HEK293T (cell line): ENCODE data around the gene IL24.

ENCODE experiments used
- CTCF ChIA-PET: fragments of 350-600 bp; formaldehyde crosslinking; extraction: SDS; loops from one replicate; lab custom pipeline; 2021; ENCODE audit warnings: antibody characterized with exemption, inconsistent platforms; lab: Yijun Ruan, JAX
- POLR2A ChIA-PET: fragments of 350-600 bp; formaldehyde crosslinking; extraction: SDS; loops from one replicate; lab custom pipeline; 2020; ENCODE audit warnings: antibody characterized with exemption, inconsistent platforms; lab: Yijun Ruan, JAX
- DNase-seq: peaks from one replicate; pipeline ENCODE4 v3.0.0; 2012; ENCODE audit warnings: mixed read lengths; ENCODE audit errors: extremely low spot score
- ARNT ChIP-seq: fragments of 450-650 bp; IDR thresholded peaks from 2 replicates; pipeline ENCODE4 v1.6.1; 2017; ENCODE audit warnings: mild to moderate bottlenecking
- BHLHE40 ChIP-seq: fragments of 450-650 bp; IDR thresholded peaks from 2 replicates; pipeline ENCODE4 v1.6.1; 2016; ENCODE audit warnings: mild to moderate bottlenecking, moderate library complexity, borderline replicate concordance
- CTBP1 ChIP-seq: fragments of 450-650 bp; IDR thresholded peaks from 2 replicates; pipeline ENCODE4 v1.6.1; 2016; ENCODE audit warnings: borderline replicate concordance
- ELF4 ChIP-seq: fragments of 450-650 bp; IDR thresholded peaks from 2 replicates; pipeline ENCODE4 v1.6.1; 2017; ENCODE audit warnings: antibody characterized with exemption
- FOXA1 ChIP-seq: fragments of 450-650 bp; IDR thresholded peaks from 2 replicates; pipeline ENCODE4 v1.6.1; 2016; ENCODE audit warnings: mild to moderate bottlenecking
- FOXK2 ChIP-seq: fragments of 450-650 bp; IDR thresholded peaks from 2 replicates; pipeline ENCODE4 v1.6.1; 2016; ENCODE audit warnings: mild to moderate bottlenecking
- FOXM1 ChIP-seq: fragments of 450-650 bp; IDR thresholded peaks from 2 replicates; pipeline ENCODE4 v1.6.1; 2017; ENCODE audit warnings: mild to moderate bottlenecking, borderline replicate concordance
- HDGF ChIP-seq: fragments of 450-650 bp; IDR thresholded peaks from 2 replicates; pipeline ENCODE4 v1.6.1; 2017; ENCODE audit warnings: antibody characterized with exemption, borderline replicate concordance
- L3MBTL2 ChIP-seq: fragments of 450-650 bp; conservative IDR thresholded peaks from 2 replicates; pipeline ENCODE4 v1.6.1; 2016; ENCODE audit warnings: mild to moderate bottlenecking
- LEF1 ChIP-seq: fragments of 450-650 bp; IDR thresholded peaks from 2 replicates; pipeline ENCODE4 v1.6.1; 2017; ENCODE audit warnings: mild to moderate bottlenecking, borderline replicate concordance
- NFRKB ChIP-seq: fragments of 450-650 bp; IDR thresholded peaks from 2 replicates; pipeline ENCODE4 v1.6.1; 2016; ENCODE audit warnings: mild to moderate bottlenecking, moderate library complexity
- SP1 ChIP-seq: fragments of 450-650 bp; IDR thresholded peaks from 2 replicates; pipeline ENCODE4 v1.6.1; 2017
- SUZ12 ChIP-seq: fragments of 450-650 bp; IDR thresholded peaks from 2 replicates; pipeline ENCODE4 v1.6.1; 2016; ENCODE audit warnings: mild to moderate bottlenecking
- TARDBP ChIP-seq: fragments of 450-650 bp; IDR thresholded peaks from 2 replicates; pipeline ENCODE4 v1.6.1; 2016
- ZNF384 ChIP-seq: fragments of 450-650 bp; IDR thresholded peaks from 2 replicates; pipeline ENCODE4 v1.6.1; 2016
- TF ChIP-seq, protein P1 (sequence below): fragments of 450-650 bp; IDR thresholded peaks from 2 replicates; pipeline ENCODE4 v1.6.1; 2016

The IL24 gene

DNA sequence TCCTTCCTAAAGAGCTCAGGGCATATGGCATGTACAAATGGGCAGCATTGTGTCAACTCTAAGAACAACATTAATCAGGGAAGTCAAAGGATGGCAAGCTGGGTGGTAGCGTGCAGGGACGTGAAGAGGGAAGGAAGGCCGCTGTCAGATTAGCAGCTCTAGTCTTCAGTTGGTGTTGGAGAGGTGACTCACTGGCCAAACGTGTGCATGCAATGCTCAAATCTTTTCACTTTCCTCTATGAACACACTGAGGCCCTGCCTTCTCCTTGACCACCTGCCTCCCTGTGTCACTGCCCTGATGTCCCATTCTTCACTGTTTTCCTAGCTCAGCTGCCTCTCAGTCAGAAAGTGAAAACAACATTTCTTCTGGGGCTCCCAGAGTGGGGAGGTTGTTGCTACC, 54.9 kb downstream of the IL24 start:
- DNase-seq, result no peak
- ChIA-PET POLR2A (no interaction called here), CTCF (interaction anchor here (1.0 to 1.5 kb wide), 2 partner anchors 16 to 30 kb away, joined by 3 read pairs; no protein-coding TSS in a partner anchor)
- TF ChIP-seq FOXM1 (no peak), BHLHE40 (no peak), ARNT (no peak), TARDBP (no peak), LEF1 (no peak), FOXK2 (no peak), HDGF (no peak), SP1 (no peak), SUZ12 (no peak), ELF4 (no peak), NFRKB (no peak), CTBP1 (no peak), ZNF384 (no peak), FOXA1 (no peak), L3MBTL2 (no peak)
- TF ChIP-seq, protein P1, sequence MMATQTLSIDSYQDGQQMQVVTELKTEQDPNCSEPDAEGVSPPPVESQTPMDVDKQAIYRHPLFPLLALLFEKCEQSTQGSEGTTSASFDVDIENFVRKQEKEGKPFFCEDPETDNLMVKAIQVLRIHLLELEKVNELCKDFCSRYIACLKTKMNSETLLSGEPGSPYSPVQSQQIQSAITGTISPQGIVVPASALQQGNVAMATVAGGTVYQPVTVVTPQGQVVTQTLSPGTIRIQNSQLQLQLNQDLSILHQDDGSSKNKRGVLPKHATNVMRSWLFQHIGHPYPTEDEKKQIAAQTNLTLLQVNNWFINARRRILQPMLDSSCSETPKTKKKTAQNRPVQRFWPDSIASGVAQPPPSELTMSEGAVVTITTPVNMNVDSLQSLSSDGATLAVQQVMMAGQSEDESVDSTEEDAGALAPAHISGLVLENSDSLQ, result no peak

DNA sequence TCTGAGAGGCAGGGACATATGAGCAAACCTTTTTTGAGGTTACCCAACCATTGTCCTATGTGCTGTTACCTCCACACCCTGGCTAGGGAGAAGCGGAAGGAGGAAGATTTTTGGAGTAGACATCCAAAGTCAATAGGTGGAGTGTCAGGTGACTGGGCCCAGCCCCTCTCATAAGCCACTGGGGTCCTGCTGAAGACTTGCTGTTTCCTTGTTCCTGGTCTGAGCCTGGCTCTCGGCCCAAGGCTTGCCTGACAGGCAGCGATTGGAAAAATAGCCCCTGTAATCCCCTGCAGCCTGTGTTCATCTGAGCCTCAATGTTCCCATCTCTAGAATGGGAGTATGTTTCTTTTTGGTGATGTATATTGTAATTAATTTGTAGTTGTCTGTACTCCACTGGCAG, 55.9 kb downstream of the IL24 start:
- ChIA-PET CTCF (interaction anchor here (0.7 kb wide), 1 partner anchor 17 kb away, joined by 3 read pairs; no protein-coding TSS in a partner anchor), POLR2A (no interaction called here)
- TF ChIP-seq FOXK2 (no peak), ARNT (no peak), HDGF (no peak), LEF1 (no peak), L3MBTL2 (no peak), ZNF384 (no peak), SP1 (no peak), ELF4 (no peak), FOXA1 (no peak), NFRKB (no peak), TARDBP (no peak), CTBP1 (no peak), SUZ12 (no peak)
- TF ChIP-seq, protein P1, result no peak
- DNase-seq, result no peak

DNA sequence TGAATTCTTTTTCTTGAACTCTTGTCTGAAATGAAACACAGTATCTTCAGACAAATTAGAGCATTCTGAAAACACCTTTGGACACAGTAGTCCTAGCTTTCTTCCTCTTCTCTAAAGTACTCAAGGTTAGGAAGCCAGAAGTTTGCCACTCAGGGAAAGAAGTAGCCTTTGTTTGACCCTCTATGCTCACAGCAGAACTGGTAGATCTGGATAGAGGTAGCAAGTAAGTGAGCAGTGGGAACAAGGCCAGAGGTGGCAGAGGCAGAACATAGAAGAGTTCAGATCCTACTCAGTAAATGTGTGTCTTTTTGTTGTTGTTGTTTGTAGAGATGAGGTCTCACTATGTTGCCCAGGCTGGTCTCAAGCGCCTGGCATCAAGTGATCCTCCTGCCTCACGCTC, 56.4 kb downstream of the IL24 start:
- ChIA-PET CTCF (interaction anchor here (0.7 kb wide), 1 partner anchor 18 kb away, joined by 3 read pairs; no protein-coding TSS in a partner anchor), POLR2A (no interaction called here)
- no peak for DNase-seq
- TF ChIP-seq L3MBTL2 (no peak), SP1 (no peak), ZNF384 (no peak), ELF4 (no peak), BHLHE40 (no peak), SUZ12 (no peak), LEF1 (no peak), TARDBP (no peak), FOXA1 (no peak), FOXK2 (no peak), ARNT (no peak), HDGF (no peak), FOXM1 (no peak), NFRKB (no peak)
- TF ChIP-seq, protein P1, result no peak
